ENCODE data around the gene ANKRD55.

ANKRD55 gene

GRCh38 chr5:56116599-56117141 is 116.5 kb downstream of the ANKRD55 start:
- TF ChIP-seq CTCF (IDR thresholded peaks at IDR 0.05) = no peak
- H3K36me3 Mint-ChIP-seq (ENCODE audit: low read depth) = no peaks in the 10 kb centered on the region
- DNase-seq = no peak
- H3K27me3 Mint-ChIP-seq (ENCODE audit: low read depth, poor library complexity) = peaks cover 4% of the 10 kb centered on the region
- H3K27ac Mint-ChIP-seq = no peak overlapping the region
- no peaks in the 10 kb centered on the region for H3K4me1 Mint-ChIP-seq
- peaks cover 12% of the 10 kb centered on the region for H3K9me3 Mint-ChIP-seq
- H3K4me3 Mint-ChIP-seq = no peak overlapping the region

- no peak overlapping the region for H3K4me3 Mint-ChIP-seq
- H3K9me3 Mint-ChIP-seq = peaks cover 12% of the 10 kb centered on the region
Measured at GRCh38 chr5:56115589-56115988, 117.5 kb downstream of the ANKRD55 start.

GRCh38 chr5:56112526-56113121 is 120.5 kb downstream of the ANKRD55 start:
- peaks cover 3% of the 10 kb centered on the region for H3K4me1 Mint-ChIP-seq
- H3K9me3 Mint-ChIP-seq = no peaks in the 10 kb centered on the region
- no peak for TF ChIP-seq CTCF (IDR thresholded peaks at IDR 0.05)
- no peak for DNase-seq
- H3K4me3 Mint-ChIP-seq = no peak overlapping the region
- no peak overlapping the region for H3K27ac Mint-ChIP-seq
- peaks cover 3% of the 10 kb centered on the region for H3K27me3 Mint-ChIP-seq (ENCODE audit: low read depth, poor library complexity)
- no peaks in the 10 kb centered on the region for H3K36me3 Mint-ChIP-seq (ENCODE audit: low read depth)

More at GRCh38 chr5:56115589-56115988, 117.5 kb downstream of the ANKRD55 start:
- Mint-ChIP-seq H3K4me1 (no peaks in the 10 kb centered on the region), H3K27ac (no peak overlapping the region), H3K27me3 (ENCODE audit: low read depth, poor library complexity) (peaks cover 5% of the 10 kb centered on the region), H3K36me3 (ENCODE audit: low read depth) (no peaks in the 10 kb centered on the region)
- TF ChIP-seq CTCF (IDR thresholded peaks at IDR 0.05) = no peak
- no peak for DNase-seq

GRCh38 chr5:56111404-56111781 is 121.7 kb downstream of the ANKRD55 start:
- H3K36me3 Mint-ChIP-seq (ENCODE audit: low read depth) = no peaks in the 10 kb centered on the region
- no peak overlapping the region for H3K4me3 Mint-ChIP-seq
- H3K27me3 Mint-ChIP-seq (ENCODE audit: low read depth, poor library complexity) = peaks cover 3% of the 10 kb centered on the region
- no peak for TF ChIP-seq CTCF (IDR thresholded peaks at IDR 0.05)
- H3K9me3 Mint-ChIP-seq = no peaks in the 10 kb centered on the region
- H3K27ac Mint-ChIP-seq = peak overlapping the region; percentile 72
- no peak for DNase-seq
- peaks cover 8% of the 10 kb centered on the region for H3K4me1 Mint-ChIP-seq

GRCh38 chr5:56110646-56111403 is 122.3 kb downstream of the ANKRD55 start:
- no peaks in the 10 kb centered on the region for H3K9me3 Mint-ChIP-seq
- H3K27me3 Mint-ChIP-seq (ENCODE audit: low read depth, poor library complexity) = peaks cover 3% of the 10 kb centered on the region
- H3K27ac Mint-ChIP-seq = no peak overlapping the region
- TF ChIP-seq CTCF (IDR thresholded peaks at IDR 0.05) = no peak
- no peak for DNase-seq
- H3K4me3 Mint-ChIP-seq = no peak overlapping the region
- H3K36me3 Mint-ChIP-seq (ENCODE audit: low read depth) = no peaks in the 10 kb centered on the region
- peaks cover 11% of the 10 kb centered on the region for H3K4me1 Mint-ChIP-seq
